Dermis lymphatic vessel endothelial cell (primary cell): ENCODE results near the gene ONECUT3. TPM values are rescaled to one million over a fixed set of nuclear protein-coding genes. Genes with fewer than 3 reads are reported as not detected.

ENCODE experiments used
- total RNA-seq: library from RNA; depleted of rRNA; stranded (reverse); fragments of >200 nt; gene quantifications from 2 replicates; pipeline ENCODE4 v1.2.1, GENCODE V29; 2014

ONECUT3 gene
- total RNA-seq: not detected in 2 replicates

GRCh38 chr19:1752757-1753728 lies at the start of gene ONECUT3:
ONECUT3 (plus strand) TSS chr19:1753506; CDS start chr19:1753663, 157 bp downstream.

GRCh38 chr19:1811942-1812425 lies 58.7 kb downstream of the ONECUT3 start, which contains the start of gene ATP8B3:
ATP8B3 (minus strand) TSS chr19:1812276; CDS start chr19:1811736, 540 bp downstream.

Other genes starting within 250 kb of the ONECUT3 start
- gene ADAMTSL5, start 240.5 kb upstream of the ONECUT3 start, total RNA-seq: not detected in 2 replicates
- not detected in 2 replicates for gene PLK5, start 229.4 kb upstream of the ONECUT3 start, total RNA-seq
- gene MEX3D, start 185.2 kb upstream of the ONECUT3 start, total RNA-seq: 44.1 and 48.3 TPM in 2 replicates
- gene MBD3, start 160.6 kb upstream of the ONECUT3 start, total RNA-seq: 79.7 and 84.2 TPM in 2 replicates
- gene UQCR11, start 148.0 kb upstream of the ONECUT3 start, total RNA-seq: 67.6 and 93.4 TPM in 2 replicates
- 44.1 and 52.1 TPM in 2 replicates for gene TCF3, start 100.9 kb upstream of the ONECUT3 start, total RNA-seq
- 0.43 and 0.52 TPM in 2 replicates for gene ATP8B3, start 58.8 kb downstream of the ONECUT3 start, total RNA-seq
- 4.3 and 4.9 TPM in 2 replicates for gene REXO1, start 95.0 kb downstream of the ONECUT3 start, total RNA-seq
- gene KLF16, start 110.1 kb downstream of the ONECUT3 start, total RNA-seq: 3.9 and 4.7 TPM in 2 replicates
- gene ABHD17A, start 132.0 kb downstream of the ONECUT3 start, total RNA-seq: 72.7 and 84.0 TPM in 2 replicates
- gene ADAT3, start 151.9 kb downstream of the ONECUT3 start, total RNA-seq: 1.9 and 2.0 TPM in 2 replicates
- 20.4 and 21.9 TPM in 2 replicates for gene SCAMP4, start 151.9 kb downstream of the ONECUT3 start, total RNA-seq
- gene CSNK1G2, start 187.7 kb downstream of the ONECUT3 start, total RNA-seq: 49.6 and 55.8 TPM in 2 replicates